ENCODE results near the gene BHMT2. TPM values are rescaled to one million over a fixed set of nuclear protein-coding genes. Genes with fewer than 3 reads are reported as not detected.

The BHMT2 gene
- total RNA-seq, 4 donors from 2014 or later: 26.0 to 83.1 (median 67.7) TPM

- TF ChIP-seq CTCF (IDR thresholded peaks at IDR 0.05; ENCODE audit: low read depth): no peak
Measured at GRCh38 chr5:79059674-79060073, 9.9 kb upstream of the BHMT2 start.

GRCh38 chr5:79062436-79062835 lies 7.1 kb upstream of the BHMT2 start:
- TF ChIP-seq CTCF (IDR thresholded peaks at IDR 0.05; ENCODE audit: low read depth): no peak

GRCh38 chr5:79070350-79070667 lies 742 bp downstream of the BHMT2 start:
- TF ChIP-seq CTCF (IDR thresholded peaks at IDR 0.05; ENCODE audit: low read depth): no peak

- no peak for TF ChIP-seq CTCF (IDR thresholded peaks at IDR 0.05; ENCODE audit: low read depth)
Measured at GRCh38 chr5:79074641-79075040, 5.1 kb downstream of the BHMT2 start.

- TF ChIP-seq CTCF (IDR thresholded peaks at IDR 0.05; ENCODE audit: low read depth): no peak
Measured at GRCh38 chr5:79075646-79076426, 6.3 kb downstream of the BHMT2 start.

- TF ChIP-seq CTCF (IDR thresholded peaks at IDR 0.05; ENCODE audit: low read depth): no peak
Measured at GRCh38 chr5:79076819-79077218, 7.3 kb downstream of the BHMT2 start.

- no peak for TF ChIP-seq CTCF (IDR thresholded peaks at IDR 0.05; ENCODE audit: low read depth)
Measured at GRCh38 chr5:79077680-79078365, 8.3 kb downstream of the BHMT2 start.
